WI38 (cell line): ENCODE results near the gene UFSP1.

Experiments used
- H3K4me3 ChIP-seq: 2 replicates; pipeline ENCODE4 v1.5.1; 2011; ENCODE audit warnings: low read depth, mild to moderate bottlenecking, control low read depth, low read length
- TF ChIP-seq, protein P1 (sequence below): IDR thresholded peaks from 2 replicates; pipeline ENCODE4 v1.5.1; 2012; ENCODE audit warnings: low read depth, mild to moderate bottlenecking, control low read depth, low read length

UFSP1 gene

DNA sequence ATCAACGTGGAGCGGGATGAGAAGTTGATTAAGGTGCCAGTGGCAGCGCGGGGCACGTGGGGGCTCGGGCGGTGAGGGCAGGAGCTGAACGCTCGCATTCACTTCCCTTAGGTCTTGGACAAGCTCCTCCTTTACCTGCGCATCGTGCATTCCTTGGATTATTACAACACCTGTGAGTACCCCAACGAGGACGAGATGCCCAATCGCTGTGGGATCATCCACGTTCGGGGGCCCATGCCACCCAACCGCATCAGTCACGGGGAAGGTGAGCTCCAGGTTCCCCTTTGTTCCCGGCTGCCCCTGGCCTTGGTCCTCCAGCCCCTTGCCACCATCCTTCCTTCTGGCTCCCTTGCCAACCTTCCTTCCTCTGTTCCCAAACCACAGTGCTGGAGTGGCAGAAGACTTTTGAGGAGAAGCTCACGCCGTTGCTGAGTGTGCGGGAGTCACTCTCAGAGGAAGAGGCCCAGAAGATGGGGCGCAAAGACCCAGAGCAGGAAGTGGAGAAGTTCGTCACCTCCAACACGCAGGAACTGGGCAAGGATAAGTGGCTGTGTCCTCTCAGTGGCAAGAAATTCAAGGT is 2.5 kb downstream of the UFSP1 start:
- TF ChIP-seq, protein P1, sequence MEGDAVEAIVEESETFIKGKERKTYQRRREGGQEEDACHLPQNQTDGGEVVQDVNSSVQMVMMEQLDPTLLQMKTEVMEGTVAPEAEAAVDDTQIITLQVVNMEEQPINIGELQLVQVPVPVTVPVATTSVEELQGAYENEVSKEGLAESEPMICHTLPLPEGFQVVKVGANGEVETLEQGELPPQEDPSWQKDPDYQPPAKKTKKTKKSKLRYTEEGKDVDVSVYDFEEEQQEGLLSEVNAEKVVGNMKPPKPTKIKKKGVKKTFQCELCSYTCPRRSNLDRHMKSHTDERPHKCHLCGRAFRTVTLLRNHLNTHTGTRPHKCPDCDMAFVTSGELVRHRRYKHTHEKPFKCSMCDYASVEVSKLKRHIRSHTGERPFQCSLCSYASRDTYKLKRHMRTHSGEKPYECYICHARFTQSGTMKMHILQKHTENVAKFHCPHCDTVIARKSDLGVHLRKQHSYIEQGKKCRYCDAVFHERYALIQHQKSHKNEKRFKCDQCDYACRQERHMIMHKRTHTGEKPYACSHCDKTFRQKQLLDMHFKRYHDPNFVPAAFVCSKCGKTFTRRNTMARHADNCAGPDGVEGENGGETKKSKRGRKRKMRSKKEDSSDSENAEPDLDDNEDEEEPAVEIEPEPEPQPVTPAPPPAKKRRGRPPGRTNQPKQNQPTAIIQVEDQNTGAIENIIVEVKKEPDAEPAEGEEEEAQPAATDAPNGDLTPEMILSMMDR: no peak

DNA sequence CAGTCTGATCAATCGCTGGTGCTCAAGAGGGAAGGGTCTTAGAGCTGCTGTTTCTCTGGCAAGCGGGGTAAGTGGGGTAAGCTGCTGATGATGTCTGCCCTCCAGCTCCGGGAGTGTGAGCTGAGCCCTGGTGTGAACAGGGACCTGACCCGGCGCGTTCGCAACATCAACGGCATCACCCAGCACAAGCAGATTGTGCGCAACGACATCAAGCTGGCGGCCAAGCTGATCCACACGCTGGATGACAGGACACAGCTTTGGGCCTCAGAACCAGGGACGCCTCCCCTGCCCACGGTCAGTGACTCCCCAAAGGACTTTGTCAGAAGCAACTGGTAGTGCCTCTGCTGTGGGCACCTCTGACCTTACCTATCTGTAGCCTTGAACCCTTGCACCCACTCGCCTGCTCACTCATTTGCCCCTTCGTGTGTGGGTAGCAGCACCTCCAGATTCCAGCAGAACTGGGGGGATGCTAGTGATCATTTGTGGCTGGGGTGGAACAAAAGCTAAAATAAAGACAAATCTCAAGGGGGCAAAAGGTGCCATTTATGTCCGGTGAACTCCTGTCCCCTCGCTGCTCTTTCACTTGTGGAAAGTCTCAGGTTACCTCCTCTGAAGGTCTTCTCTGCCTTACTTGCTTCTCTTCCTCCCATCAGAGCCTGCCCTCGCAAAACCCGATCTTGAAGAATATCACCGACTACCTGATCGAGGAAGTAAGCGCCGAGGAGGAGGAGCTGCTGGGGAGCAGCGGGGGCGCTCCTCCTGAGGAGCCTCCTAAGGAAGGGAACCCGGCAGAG is 3.2 kb downstream of the UFSP1 start:
- no peak overlapping the region for H3K4me3 ChIP-seq
- TF ChIP-seq, protein P1: no peak

More for the DNA sequence above, 2.5 kb downstream of the UFSP1 start:
- H3K4me3 ChIP-seq: no peak overlapping the region

DNA sequence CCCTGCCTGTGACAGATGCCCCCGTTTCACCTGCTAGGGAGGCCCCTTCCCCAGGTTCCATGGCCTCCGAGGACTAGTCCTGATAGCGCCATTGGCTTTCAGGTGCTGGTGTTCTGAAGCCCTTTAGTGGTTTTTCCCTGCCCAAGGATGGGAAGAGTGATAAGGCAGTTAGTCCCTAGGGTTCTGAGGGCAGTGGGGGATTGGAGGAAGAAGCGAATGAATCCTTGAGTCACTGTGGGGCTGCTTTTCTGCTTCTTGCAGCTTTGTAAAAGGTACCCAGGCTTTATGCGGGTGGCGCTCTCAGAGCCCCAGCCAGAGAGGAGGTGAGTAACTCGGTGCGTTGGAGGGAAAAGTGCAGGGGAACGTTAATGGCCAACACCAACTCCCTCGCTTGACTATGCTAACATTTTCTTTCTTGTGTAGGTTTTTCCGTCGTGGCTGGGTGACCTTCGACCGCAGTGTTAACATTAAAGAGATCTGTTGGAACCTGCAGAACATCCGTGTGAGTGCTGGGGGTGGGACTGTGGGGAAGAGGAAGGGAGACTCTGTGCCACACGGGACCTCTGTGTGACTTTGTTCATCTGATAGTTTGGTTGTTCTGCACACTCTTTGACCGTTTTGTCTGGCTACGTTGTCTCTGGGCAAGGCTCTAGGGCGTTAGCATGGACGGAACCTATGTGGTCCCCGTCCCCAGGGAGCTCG is 3.9 kb downstream of the UFSP1 start:
- no peak overlapping the region for H3K4me3 ChIP-seq
- TF ChIP-seq, protein P1: no peak

DNA sequence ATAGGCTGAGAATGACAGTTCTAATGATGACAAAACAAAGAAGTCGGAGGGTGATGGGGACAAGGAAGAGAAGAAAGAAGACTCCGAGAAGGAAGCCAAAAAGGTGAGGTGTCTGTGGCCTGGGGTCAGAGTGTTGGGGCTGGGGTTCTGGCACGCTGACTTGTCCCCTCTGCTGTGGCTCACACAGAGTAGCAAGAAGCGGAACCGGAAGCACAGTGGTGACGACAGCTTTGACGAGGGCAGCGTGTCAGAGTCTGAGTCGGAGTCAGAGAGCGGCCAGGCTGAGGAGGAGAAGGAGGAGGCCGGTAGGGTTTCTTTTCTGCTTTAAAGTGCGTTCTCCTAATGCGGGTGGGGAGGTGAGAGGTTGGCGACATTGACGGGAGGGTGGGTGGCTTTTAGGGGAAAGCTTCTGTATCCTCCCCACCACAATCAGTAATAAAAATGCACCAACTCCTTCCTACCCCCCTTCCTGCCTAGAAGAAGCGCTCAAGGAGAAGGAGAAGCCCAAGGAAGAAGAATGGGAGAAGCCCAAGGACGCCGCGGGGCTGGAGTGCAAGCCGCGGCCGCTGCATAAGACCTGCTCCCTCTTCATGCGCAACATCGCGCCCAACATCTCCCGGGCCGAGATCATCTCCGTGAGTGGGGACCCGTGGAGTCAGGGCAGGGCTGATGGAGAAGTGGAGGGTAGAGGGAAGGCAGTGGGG is 4.6 kb downstream of the UFSP1 start:
- no peak overlapping the region for H3K4me3 ChIP-seq
- TF ChIP-seq, protein P1: no peak

DNA sequence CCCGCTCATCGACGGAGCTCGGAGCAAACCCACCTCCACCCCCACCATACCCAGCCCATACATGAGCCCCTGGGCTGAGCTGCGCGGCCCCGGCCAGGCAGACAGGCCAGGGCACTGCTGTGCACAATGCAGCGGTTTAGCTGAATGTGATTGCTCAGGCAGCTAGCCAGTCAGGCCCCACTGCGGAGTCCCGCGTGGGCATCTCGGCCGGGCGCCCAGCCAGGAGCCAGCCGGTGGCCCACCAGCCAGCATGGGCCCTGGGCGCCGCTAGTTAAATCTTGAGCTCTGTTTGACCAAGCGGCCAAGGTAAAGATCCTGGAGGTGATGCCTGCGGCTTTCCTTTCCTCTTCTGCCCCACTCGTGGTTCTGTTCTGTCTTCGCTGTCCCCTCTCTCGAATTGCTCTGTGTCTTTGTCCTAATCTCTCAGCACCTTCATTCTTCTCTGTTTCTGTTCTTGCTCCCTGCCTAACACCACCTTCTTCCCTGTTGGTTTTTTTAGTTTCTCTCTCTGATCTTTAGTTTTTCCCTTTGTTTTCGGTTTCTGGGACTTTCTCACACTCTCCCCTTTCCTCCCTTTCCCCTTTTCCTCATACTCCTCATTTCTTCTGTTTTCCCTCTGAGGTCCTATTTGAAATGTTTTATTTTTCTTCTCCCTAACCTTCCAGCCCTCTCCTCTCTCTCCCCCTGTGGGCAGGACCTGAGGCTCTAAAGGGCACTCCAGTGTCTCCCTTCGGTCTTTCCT is 6.6 kb downstream of the UFSP1 start:
- TF ChIP-seq, protein P1: no peak
- H3K4me3 ChIP-seq: no peak overlapping the region

DNA sequence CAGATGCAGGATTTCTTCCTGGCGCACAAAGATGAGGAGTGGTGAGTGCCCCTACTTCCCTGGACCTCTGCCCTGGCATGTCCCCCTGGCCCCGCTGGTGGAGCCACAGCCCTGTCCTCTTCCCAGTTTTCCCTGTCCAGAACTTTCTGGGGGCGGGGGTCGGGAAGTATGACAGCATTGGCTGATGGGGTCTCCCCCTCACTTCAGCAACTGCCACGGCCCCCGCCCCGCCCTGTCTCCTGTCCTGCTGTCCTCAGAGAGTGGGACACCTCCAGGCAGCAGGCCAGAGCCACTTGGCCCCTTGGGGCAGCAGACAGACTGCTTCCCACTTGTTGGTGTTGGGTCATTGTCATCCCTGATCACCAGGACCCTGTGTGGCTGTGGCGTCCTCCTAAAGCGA is 7.3 kb downstream of the UFSP1 start:
- H3K4me3 ChIP-seq: no peak overlapping the region
- TF ChIP-seq, protein P1: no peak
